ENCODE measurements around the gene MPG. TPM values are rescaled to one million over a fixed set of nuclear protein-coding genes. Genes with fewer than 3 reads are reported as not detected.

The MPG gene
- polyA plus RNA-seq, 2 of the 4 experiments (the other 2 are of a cell fraction): 25.5 to 54.3 TPM

GRCh38 chr16:120756-121155 lies 42.7 kb downstream of the MPG start:
- ChIA-PET POLR2A (no interaction called here), CTCF (interaction anchor here (4.8 kb wide), 1 partner anchor 241 kb away, joined by 52 read pairs; no protein-coding TSS in a partner anchor)

More at GRCh38 chr16:120756-121155, 42.7 kb downstream of the MPG start:
- 91% methylated on average over 2 of the region's 2 CpGs for WGBS (ENCODE audit: missing lambda C conversion rate)
- Histone ChIP-seq H3K4me2 (no peak overlapping the region), H3K4me1 (peaks cover 8% of the 10 kb centered on the region), H3K9me3 (no peaks in the 10 kb centered on the region), H3K4me3 (no peak overlapping the region), H3K27ac (no peak overlapping the region)
- DNase-seq (ENCODE audit: low read depth in 1 of 2, low spot score in 1 of 2): no peak
- no peak for FAIRE-seq
- ATAC-seq: no peak
- TF ChIP-seq, protein P1, sequence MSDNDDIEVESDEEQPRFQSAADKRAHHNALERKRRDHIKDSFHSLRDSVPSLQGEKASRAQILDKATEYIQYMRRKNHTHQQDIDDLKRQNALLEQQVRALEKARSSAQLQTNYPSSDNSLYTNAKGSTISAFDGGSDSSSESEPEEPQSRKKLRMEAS (IDR thresholded peaks at IDR 0.05): no peak
- TF ChIP-seq CEBPB (IDR thresholded peaks at IDR 0.05) (no peak), ZNF302 (CRISPR knock-in tag; IDR thresholded peaks at IDR 0.05) (no peak), EHMT2 (IDR thresholded peaks at IDR 0.05; ENCODE audit: low read depth) (no peak), RNF2 (IDR thresholded peaks at IDR 0.05; ENCODE audit: borderline replicate concordance, low read depth) (no peak), NFE2L2 (conservative IDR thresholded peaks at IDR 0.05; ENCODE audit: low read length) (no peak), NR3C1 (IDR thresholded peaks at IDR 0.05) (no peak), BCL3 (IDR thresholded peaks at IDR 0.05) (no peak), PHF8 (IDR thresholded peaks at IDR 0.05; ENCODE audit: borderline replicate concordance, low read depth) (no peak), CBX2 (IDR thresholded peaks at IDR 0.05; ENCODE audit: borderline replicate concordance, low read depth) (no peak), HMGXB4 (CRISPR knock-in tag; IDR thresholded peaks at IDR 0.05; ENCODE audit: borderline replicate concordance) (no peak), JUNB (IDR thresholded peaks at IDR 0.05) (no peak), ZFP36 (IDR thresholded peaks at IDR 0.05; ENCODE audit: borderline replicate concordance, partially characterized antibody) (no peak)
- TF ChIP-seq, protein P2, sequence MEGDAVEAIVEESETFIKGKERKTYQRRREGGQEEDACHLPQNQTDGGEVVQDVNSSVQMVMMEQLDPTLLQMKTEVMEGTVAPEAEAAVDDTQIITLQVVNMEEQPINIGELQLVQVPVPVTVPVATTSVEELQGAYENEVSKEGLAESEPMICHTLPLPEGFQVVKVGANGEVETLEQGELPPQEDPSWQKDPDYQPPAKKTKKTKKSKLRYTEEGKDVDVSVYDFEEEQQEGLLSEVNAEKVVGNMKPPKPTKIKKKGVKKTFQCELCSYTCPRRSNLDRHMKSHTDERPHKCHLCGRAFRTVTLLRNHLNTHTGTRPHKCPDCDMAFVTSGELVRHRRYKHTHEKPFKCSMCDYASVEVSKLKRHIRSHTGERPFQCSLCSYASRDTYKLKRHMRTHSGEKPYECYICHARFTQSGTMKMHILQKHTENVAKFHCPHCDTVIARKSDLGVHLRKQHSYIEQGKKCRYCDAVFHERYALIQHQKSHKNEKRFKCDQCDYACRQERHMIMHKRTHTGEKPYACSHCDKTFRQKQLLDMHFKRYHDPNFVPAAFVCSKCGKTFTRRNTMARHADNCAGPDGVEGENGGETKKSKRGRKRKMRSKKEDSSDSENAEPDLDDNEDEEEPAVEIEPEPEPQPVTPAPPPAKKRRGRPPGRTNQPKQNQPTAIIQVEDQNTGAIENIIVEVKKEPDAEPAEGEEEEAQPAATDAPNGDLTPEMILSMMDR (IDR thresholded peaks at IDR 0.05): no peak
- TF ChIP-seq, protein P3, sequence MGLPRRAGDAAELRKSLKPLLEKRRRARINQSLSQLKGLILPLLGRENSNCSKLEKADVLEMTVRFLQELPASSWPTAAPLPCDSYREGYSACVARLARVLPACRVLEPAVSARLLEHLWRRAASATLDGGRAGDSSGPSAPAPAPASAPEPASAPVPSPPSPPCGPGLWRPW (IDR thresholded peaks at IDR 0.05): no peak
- TF ChIP-seq, protein P4, sequence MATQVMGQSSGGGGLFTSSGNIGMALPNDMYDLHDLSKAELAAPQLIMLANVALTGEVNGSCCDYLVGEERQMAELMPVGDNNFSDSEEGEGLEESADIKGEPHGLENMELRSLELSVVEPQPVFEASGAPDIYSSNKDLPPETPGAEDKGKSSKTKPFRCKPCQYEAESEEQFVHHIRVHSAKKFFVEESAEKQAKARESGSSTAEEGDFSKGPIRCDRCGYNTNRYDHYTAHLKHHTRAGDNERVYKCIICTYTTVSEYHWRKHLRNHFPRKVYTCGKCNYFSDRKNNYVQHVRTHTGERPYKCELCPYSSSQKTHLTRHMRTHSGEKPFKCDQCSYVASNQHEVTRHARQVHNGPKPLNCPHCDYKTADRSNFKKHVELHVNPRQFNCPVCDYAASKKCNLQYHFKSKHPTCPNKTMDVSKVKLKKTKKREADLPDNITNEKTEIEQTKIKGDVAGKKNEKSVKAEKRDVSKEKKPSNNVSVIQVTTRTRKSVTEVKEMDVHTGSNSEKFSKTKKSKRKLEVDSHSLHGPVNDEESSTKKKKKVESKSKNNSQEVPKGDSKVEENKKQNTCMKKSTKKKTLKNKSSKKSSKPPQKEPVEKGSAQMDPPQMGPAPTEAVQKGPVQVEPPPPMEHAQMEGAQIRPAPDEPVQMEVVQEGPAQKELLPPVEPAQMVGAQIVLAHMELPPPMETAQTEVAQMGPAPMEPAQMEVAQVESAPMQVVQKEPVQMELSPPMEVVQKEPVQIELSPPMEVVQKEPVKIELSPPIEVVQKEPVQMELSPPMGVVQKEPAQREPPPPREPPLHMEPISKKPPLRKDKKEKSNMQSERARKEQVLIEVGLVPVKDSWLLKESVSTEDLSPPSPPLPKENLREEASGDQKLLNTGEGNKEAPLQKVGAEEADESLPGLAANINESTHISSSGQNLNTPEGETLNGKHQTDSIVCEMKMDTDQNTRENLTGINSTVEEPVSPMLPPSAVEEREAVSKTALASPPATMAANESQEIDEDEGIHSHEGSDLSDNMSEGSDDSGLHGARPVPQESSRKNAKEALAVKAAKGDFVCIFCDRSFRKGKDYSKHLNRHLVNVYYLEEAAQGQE (IDR thresholded peaks at IDR 0.05): no peak
